Stimulated activated CD4-positive, alpha-beta T cell treated with anti-CD3 and anti-CD28 coated beads, Interleukin-12 subunit alpha, Interleukin-12 subunit beta, amount 100 ng/mL, for 24 hours (primary cell): ENCODE results near the gene SDC1.
"Not testable (repeated sequence)": the region's sequence is repeated elsewhere in the genome, so short reads cannot be mapped to it uniquely, and the experiment has no call there.

Experiments used
- DNase-seq, 2 experiments: peaks; one replicate each; pipeline ENCODE4 v3.0.0-alpha.2; 2020; ENCODE audit warnings: low read depth in 2 of 2

SDC1 gene

GRCh38 chr2:20198001-20198400 lies 26.9 kb downstream of the SDC1 start:
- no peak for DNase-seq

DNA sequence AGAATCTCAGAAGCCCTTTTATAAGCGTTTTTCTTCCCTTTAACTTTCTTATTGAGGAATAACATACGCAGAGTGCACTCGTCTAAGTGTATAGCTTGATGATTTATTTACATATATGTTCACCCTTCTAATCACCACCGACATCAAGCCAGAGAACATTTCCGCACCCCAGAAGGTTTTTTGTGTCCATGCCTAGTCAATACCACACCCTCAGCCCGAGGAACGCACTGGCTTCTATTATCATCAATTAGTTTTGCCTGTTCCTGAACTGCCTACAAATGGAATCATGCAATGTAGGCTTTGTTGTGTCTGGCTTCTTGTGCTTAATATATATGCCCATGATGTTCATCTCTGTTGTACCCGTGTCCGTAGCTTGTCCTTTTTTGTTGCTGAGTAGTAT lies 27.7 kb downstream of the SDC1 start:
- DNase-seq = no peak

- DNase-seq = no peak
These were observed 28.2 kb downstream of the SDC1 start for GRCh38 chr2:20196657-20197161.

DNA sequence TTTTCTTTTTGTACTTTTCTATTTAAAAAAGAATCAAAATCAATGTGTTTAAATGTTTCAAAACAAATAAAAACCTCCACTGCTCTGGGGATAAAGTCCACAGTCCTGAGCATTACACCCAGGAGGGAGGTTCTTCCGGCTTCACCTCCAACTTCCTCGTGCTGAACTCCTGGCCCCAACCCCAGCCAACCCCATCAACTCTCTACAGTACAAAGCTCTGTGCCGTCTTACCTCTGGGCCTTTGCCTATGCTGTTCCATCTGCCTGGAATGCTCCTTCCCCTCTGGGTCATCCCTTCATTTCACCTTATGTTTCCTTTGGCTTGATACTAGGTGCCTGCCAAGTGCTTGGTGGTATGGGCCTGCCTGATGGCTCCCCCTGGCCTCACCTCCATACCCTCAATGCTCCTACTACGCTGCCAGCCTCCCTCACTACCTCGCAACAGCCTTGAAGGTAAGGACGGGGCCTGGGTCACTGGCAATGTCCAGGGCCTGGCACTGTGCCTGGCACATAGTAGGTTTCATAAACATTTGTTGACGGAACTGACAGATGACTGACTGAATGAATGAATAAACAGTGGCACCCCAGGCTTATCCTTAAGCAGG lies 28.8 kb downstream of the SDC1 start:
- DNase-seq = no peak

DNA sequence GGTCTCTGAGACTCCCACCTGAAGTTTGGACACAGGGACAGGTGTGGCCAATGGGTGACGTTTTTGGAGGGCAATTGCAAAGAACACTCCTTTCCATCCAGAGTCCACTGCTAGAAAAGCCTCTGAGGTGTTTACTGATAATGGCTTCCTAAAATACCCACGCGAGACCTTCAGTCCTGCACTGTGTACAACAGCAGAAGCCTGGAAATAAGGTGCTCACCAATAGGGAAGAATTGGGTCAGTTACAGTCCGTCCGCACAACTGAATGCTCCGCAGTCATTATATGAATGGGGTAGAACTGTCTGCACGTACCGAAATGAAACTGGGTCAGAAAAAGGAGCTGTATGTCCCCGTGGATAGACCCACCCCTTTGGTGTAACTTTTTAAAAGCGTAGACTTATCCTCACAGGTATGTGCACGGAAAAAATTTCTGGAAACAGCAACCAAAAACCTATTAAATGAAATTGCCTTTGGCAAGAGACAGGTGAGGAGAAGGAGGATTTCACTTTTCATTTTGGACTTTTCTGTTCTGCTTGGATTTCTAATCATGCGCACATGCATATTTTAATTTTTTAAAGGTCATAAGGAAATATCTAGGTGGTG lies 29.4 kb downstream of the SDC1 start:
- no peak for DNase-seq

GRCh38 chr2:20195016-20195411 lies 29.9 kb downstream of the SDC1 start:
- DNase-seq = not testable (repeated sequence)

GRCh38 chr2:20194097-20195015 lies 30.6 kb downstream of the SDC1 start:
- no peak for DNase-seq

GRCh38 chr2:20193185-20193584 lies 31.7 kb downstream of the SDC1 start:
- no peak for DNase-seq

GRCh38 chr2:20192781-20193180 lies 32.1 kb downstream of the SDC1 start:
- DNase-seq = no peak

DNA sequence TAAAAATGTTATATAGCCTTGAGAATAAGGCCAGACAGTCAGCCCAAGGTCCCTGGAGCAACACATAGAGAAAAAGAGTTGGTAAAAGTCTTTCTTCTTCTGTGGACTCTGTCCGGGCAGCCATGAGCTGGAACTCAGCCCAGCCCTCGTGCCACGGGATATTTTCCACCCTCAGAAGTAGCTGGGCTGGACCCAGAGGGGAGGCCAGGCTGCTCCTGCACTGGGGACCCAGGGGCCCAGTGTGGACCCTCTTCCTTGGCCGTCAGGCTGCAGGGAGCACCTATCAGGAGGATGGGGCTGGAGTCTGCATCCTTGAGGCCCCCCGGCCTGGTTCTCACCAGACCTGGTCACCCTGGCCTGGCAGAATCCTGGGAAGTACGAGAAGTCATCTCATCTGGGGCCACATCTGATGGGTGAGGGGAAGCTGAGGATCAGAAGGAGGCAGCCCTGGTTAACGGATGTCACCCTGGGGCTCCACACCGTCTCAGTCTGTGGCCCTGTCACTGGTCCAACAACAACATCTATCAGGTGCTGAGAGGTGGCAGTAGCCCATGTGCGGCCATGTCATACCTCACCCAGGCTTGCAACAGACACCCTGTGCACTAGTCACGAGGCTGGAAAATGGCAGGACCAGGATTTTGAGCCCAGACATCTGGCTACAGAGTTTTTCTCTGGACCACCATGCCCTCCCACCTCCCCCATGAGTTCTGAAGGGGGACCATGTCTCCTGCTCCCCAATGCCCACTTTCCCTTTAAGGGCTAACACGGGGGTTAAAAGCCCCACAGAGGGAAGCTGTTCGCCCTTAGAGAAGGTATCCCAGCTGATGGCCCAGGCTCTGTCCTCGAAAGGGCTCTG lies 33.0 kb downstream of the SDC1 start:
- no peak for DNase-seq

DNA sequence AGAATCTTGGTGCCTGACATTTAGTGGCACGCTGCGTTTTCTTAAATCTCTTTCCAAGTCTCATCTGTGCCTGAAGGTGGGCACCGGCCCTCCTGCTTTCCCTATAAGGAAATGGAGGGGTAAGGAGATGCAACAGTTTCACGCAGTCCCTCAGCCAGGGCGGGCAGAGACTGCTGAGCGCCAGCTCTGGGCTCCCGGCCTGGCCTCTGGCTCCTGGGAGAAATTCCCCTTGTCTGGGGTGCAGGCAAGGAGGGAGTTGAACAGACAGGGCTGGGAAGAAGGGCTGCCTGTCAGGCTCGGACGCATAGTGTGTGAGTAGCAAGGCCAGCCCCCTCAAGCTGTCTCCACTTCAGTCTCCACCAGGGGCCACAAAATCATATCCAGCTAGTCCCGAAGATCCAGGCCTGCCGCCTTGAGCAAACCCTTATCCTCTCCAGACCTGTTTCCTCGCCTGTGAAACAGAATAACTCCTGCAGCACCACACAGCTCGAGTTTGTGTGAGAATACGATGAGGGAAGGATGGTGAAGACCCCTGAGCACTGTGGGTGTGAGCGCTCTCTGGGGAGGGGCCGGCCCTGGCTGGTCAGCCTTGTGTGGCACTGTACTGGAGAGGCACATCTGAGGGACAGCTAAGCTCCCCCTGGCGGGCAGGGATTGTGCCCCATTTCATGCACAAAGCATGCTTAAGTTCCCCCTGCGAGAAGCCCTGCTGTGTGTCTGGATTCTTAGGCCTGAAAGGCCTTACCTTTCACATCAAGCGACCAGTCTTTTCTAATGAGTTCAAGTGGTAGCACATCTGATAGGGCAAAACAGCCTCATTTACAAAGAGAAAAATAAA lies 33.8 kb downstream of the SDC1 start:
- no peak for DNase-seq

DNA sequence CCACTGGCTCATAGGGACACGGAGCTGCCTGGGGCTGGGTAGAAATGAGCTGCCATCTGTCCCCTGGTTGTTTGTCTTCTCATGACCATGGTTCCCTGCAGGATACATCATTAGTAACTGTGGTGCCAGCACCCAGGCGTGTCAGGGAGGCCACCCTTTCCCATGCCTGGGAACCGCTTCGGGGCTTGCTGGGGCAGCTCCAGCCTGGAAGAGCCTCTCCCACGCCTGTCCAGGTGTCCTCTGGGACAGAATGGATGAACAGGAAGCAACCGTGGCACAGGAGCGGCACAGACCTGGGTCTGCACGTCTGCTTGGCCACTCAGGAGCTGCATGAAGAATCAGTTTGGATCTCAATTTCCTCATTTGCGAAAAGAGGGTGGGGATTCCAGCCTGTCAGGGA lies 34.8 kb downstream of the SDC1 start:
- DNase-seq = no peak

GRCh38 chr2:20189299-20189931 lies 35.5 kb downstream of the SDC1 start:
- no peak for DNase-seq

DNA sequence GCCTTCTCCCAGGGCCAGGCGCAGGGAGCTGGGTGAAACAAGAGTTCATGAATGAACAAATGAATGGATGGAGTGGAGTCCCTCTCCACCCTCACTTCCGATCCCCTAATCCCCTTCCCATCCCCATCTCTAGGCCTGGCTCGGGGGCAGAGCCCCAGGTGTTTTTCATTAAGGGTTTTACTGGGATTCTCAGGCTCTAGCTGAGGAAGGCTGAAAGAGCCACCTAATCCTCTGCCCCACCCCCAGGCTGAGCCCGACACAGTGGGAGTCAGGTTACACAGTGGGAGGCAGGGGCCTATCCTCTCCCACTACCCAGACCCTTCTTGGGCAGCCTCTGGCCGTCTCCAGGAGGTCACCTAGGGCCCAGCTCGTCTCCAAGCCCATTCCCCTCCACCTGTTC lies 36.1 kb downstream of the SDC1 start:
- DNase-seq = no peak

DNA sequence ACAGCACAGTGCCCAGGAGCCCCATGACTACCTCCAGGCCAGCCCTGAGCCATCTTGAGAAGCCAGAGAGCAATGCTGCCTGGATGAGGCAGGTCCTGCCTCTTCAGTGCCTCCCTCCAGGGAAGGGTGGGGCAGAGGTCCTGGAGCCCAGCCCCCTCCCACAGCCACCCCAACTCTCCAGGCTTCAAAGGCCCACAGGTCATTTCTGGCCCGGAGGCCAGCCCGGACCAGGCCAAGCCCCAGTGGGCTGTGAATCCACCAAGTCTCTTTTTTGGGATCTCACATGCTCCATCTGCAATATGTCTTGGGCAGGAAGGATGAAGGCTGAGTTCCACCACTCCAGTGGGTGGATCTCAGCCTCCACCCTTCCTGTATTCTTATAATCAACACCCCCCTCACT lies 36.7 kb downstream of the SDC1 start:
- DNase-seq = no peak

DNA sequence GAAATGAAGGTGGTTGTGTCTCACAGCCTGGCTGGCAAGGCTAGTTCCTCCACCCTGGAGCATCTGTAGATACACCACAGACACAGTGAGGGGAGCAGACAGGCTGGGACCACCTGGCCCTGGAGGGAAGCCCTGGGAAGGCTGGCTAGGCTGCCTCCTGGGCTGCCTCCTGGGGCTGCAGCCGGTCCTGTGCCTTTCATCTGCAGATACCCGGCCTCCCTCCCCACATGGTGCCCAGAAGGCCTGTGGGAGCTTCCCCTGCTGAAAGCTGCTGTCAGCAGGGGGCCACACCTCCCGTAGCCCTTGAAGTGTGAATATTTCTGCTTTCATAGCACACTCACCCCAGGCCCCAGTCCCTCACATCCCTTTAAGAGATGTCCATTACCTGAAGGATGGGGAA lies 37.6 kb downstream of the SDC1 start:
- DNase-seq = no peak

DNA sequence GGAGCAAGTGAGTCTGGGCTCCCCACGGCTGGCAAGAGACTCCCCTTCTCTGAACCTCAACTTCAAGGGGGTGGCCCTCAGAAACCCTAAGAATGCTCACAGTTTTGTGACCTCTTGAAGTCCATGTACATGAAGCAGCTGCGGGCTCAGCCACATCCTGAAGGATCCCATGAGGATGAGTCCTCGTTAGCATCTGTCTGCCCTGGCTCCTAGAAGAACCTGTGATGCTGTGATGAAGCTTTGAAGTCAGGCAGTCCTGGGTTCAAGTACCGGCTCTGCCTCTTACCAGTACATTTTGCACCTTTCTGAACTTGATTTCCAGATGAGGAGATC lies 38.1 kb downstream of the SDC1 start:
- no peak for DNase-seq

- DNase-seq = no peak
These were observed 38.7 kb downstream of the SDC1 start for GRCh38 chr2:20186078-20186854.

DNA sequence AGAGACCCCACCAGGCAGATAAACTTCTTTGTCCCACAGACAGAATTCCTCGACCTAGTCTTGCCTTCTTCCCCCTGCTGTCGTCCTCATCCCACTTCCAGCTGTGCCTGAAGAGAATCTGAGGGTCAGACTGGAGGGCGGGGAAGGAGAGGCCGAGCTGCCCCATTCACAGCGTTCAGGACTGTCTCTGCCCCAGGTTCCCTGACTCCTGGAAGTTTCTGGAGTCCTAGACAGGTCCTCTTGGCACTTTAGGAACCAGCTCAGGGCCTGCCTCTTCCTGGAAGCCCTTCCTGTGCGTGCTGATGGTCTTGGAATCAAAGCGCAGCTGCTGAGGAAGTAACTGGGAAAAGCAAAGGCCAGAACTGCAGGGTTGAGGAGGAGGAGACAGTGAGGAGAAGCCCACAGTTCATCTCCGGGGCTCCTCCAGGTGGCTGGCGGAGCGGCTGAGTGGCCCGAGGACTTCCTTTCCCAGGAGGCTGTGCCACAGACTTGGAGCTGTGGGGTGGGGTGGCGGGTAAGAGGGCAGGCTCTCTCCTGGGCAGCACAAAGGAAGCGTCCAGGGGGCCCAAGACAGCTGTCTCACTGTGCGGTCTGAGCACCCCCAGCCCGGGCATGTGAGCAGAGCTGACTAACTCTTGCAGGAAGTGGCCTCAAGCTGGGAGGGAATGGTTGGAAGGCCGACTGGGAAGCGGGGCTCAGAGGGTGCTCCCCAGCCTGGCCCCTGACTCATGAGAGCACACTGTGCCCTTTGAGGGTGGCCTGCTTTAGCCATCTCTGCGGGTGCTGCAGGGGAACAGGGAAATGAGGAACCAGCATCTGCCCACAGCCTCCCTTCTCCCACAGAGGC lies 39.5 kb downstream of the SDC1 start:
- no peak for DNase-seq
